Astrocyte (in vitro differentiated cells and primary cell): ENCODE results near the gene LRRC9. TPM values are rescaled to one million over a fixed set of nuclear protein-coding genes. Genes with fewer than 3 reads are reported as not detected.
A peak's percentile ranks its signal among the peaks of the same experiment; 100 is the strongest.

Experiments used
- DNase-seq: peaks from one replicate; pipeline ENCODE4 v3.0.0-alpha.2; 2010; ENCODE audit warnings: low read depth
- FAIRE-seq: peaks from 2 replicates; lab custom pipeline; 2011; peaks lifted over from hg19 to GRCh38; lab: Jason Lieb, UNC
- H2AFZ ChIP-seq: 2 replicates; pipeline ENCODE4 v1.6.0; 2012; ENCODE audit warnings: low read depth, low read length, inconsistent platforms
- H3K27ac ChIP-seq: 2 replicates; pipeline ENCODE4 v1.5.1; 2011; ENCODE audit warnings: low read depth, low read length, inconsistent platforms
- H3K27me3 ChIP-seq: 2 replicates; pipeline ENCODE4 v1.6.0; 2011; ENCODE audit warnings: low read length, inconsistent platforms; ENCODE audit not compliant: insufficient read depth
- H3K36me3 ChIP-seq: 2 replicates; pipeline ENCODE4 v1.5.1; 2011; ENCODE audit warnings: low read length, inconsistent platforms; ENCODE audit not compliant: insufficient read depth
- H3K4me1 ChIP-seq: 2 replicates; pipeline ENCODE4 v1.5.1; 2011; ENCODE audit warnings: low read length, inconsistent platforms; ENCODE audit not compliant: insufficient read depth
- H3K4me2 ChIP-seq: 2 replicates; pipeline ENCODE4 v1.6.0; 2012; ENCODE audit warnings: low read length, inconsistent platforms
- H3K4me3 ChIP-seq: 2 replicates; pipeline ENCODE4 v1.5.1; 2011; ENCODE audit warnings: low read depth, mild to moderate bottlenecking, low read length, inconsistent platforms; ENCODE audit not compliant: insufficient read depth
- H3K79me2 ChIP-seq: 2 replicates; pipeline ENCODE4 v1.6.0; 2012; ENCODE audit warnings: mild to moderate bottlenecking, low read length, inconsistent platforms; ENCODE audit not compliant: insufficient read depth
- H3K9ac ChIP-seq: 2 replicates; pipeline ENCODE4 v1.6.0; 2012; ENCODE audit warnings: mild to moderate bottlenecking, low read length, inconsistent platforms
- H3K9me3 ChIP-seq: 2 replicates; pipeline ENCODE4 v1.5.1; 2012; ENCODE audit warnings: low read depth, mild to moderate bottlenecking, low read length, inconsistent platforms; ENCODE audit not compliant: insufficient read depth
- H4K20me1 ChIP-seq: 2 replicates; pipeline ENCODE4 v1.6.0; 2012; ENCODE audit warnings: low read length, inconsistent platforms; ENCODE audit not compliant: insufficient read depth
- H3K27ac Mint-ChIP-seq: one replicate; pipeline ENCODE4 v1.8.0; 2021; ENCODE audit warnings: mild to moderate bottlenecking, mixed read lengths; ENCODE audit not compliant: unreplicated experiment
- H3K27me3 Mint-ChIP-seq: one replicate; pipeline ENCODE4 v1.8.0; 2021; ENCODE audit warnings: low read depth, mixed read lengths; ENCODE audit not compliant: unreplicated experiment
- H3K36me3 Mint-ChIP-seq: one replicate; pipeline ENCODE4 v1.8.0; 2021; ENCODE audit warnings: low read depth, mixed read lengths; ENCODE audit not compliant: unreplicated experiment
- H3K4me1 Mint-ChIP-seq: one replicate; pipeline ENCODE4 v1.8.0; 2021; ENCODE audit warnings: low read depth, mixed read lengths; ENCODE audit not compliant: unreplicated experiment
- H3K4me3 Mint-ChIP-seq: one replicate; pipeline ENCODE4 v1.8.0; 2021; ENCODE audit warnings: mild to moderate bottlenecking, moderate library complexity, mixed read lengths; ENCODE audit not compliant: unreplicated experiment
- H3K9me3 Mint-ChIP-seq: one replicate; pipeline ENCODE4 v1.8.0; 2021; ENCODE audit warnings: mild to moderate bottlenecking, mixed read lengths; ENCODE audit not compliant: unreplicated experiment
- CTCF ChIP-seq: IDR thresholded peaks from 2 replicates; pipeline ENCODE4 v1.5.1; 2011; ENCODE audit warnings: low read depth, mild to moderate bottlenecking, inconsistent platforms, low read length, moderate library complexity; ENCODE audit not compliant: insufficient read depth
- EZH2 ChIP-seq: IDR thresholded peaks from 2 replicates; pipeline ENCODE4 v1.6.1; 2012; ENCODE audit warnings: mild to moderate bottlenecking, low read length, inconsistent platforms; ENCODE audit not compliant: insufficient read depth
- total RNA-seq: library from RNA; stranded (reverse); gene quantifications from 2 replicates; pipeline ENCODE4 v1.2.1, GENCODE V29; 2021

The LRRC9 gene
- total RNA-seq, 1 donor from 2014 or later = 0.05 TPM

- no peaks in the 10 kb centered on the region for H3K36me3 ChIP-seq
- no peaks in the 10 kb centered on the region for H3K9me3 Mint-ChIP-seq
- FAIRE-seq (no peak), DNase-seq (no peak)
- no peak overlapping the region for H3K4me2 ChIP-seq
- no peak overlapping the region for H3K27ac ChIP-seq
- no peak overlapping the region for H2AFZ ChIP-seq
- no peaks in the 10 kb centered on the region for H4K20me1 ChIP-seq
- H3K79me2 ChIP-seq = no peaks in the 10 kb centered on the region
- H3K4me3 ChIP-seq = no peak overlapping the region
- H3K27ac Mint-ChIP-seq = no peak overlapping the region
- H3K4me1 Mint-ChIP-seq = peaks cover 7% of the 10 kb centered on the region
- TF ChIP-seq EZH2 (no peak), CTCF (no peak)
- no peaks in the 10 kb centered on the region for H3K27me3 ChIP-seq
- no peak overlapping the region for H3K9ac ChIP-seq
- no peaks in the 10 kb centered on the region for H3K27me3 Mint-ChIP-seq
- peaks cover 2% of the 10 kb centered on the region for H3K36me3 Mint-ChIP-seq
- H3K4me3 Mint-ChIP-seq = no peak overlapping the region
- H3K4me1 ChIP-seq = no peaks in the 10 kb centered on the region
- no peaks in the 10 kb centered on the region for H3K9me3 ChIP-seq
Measured at GRCh38 chr14:59961518-59962062, 41.6 kb downstream of the LRRC9 start.

GRCh38 chr14:59964251-59965007 is 44.5 kb downstream of the LRRC9 start:
- Histone ChIP-seq H3K4me3 (no peak overlapping the region), H3K4me2 (no peak overlapping the region), H2AFZ (peak overlapping the region; percentile 73), H3K27me3 (no peaks in the 10 kb centered on the region), H3K4me1 (peaks cover 4% of the 10 kb centered on the region), H3K9ac (no peak overlapping the region), H4K20me1 (no peaks in the 10 kb centered on the region), H3K9me3 (no peaks in the 10 kb centered on the region), H3K36me3 (no peaks in the 10 kb centered on the region), H3K27ac (no peak overlapping the region), H3K79me2 (no peaks in the 10 kb centered on the region)
- no peaks in the 10 kb centered on the region for H3K36me3 Mint-ChIP-seq
- peak overlapping the region; percentile 88 for H3K4me3 Mint-ChIP-seq
- DNase-seq = peak; percentile 22
- H3K4me1 Mint-ChIP-seq = peaks cover 7% of the 10 kb centered on the region
- no peak for FAIRE-seq
- H3K9me3 Mint-ChIP-seq = no peaks in the 10 kb centered on the region
- H3K27ac Mint-ChIP-seq = peak overlapping the region; percentile 74
- H3K27me3 Mint-ChIP-seq = no peaks in the 10 kb centered on the region
- TF ChIP-seq EZH2 (no peak), CTCF (no peak)

GRCh38 chr14:59969319-59969718 is 49.4 kb downstream of the LRRC9 start:
- Histone ChIP-seq H3K9ac (no peak overlapping the region), H2AFZ (no peak overlapping the region), H3K4me2 (peak overlapping the region; percentile 11), H3K9me3 (no peaks in the 10 kb centered on the region), H4K20me1 (no peaks in the 10 kb centered on the region), H3K4me1 (peaks cover 4% of the 10 kb centered on the region), H3K79me2 (no peaks in the 10 kb centered on the region), H3K27me3 (no peaks in the 10 kb centered on the region), H3K4me3 (no peak overlapping the region), H3K36me3 (no peaks in the 10 kb centered on the region), H3K27ac (no peak overlapping the region)
- Mint-ChIP-seq H3K4me3 (no peak overlapping the region), H3K4me1 (peaks cover 5% of the 10 kb centered on the region), H3K9me3 (no peaks in the 10 kb centered on the region), H3K27me3 (no peaks in the 10 kb centered on the region), H3K27ac (no peak overlapping the region), H3K36me3 (no peaks in the 10 kb centered on the region)
- no peak for TF ChIP-seq EZH2
- TF ChIP-seq CTCF = no peak
- FAIRE-seq (peak; percentile 23), DNase-seq (peak; percentile 22)
